Endothelial cell of umbilical vein (primary cell): ENCODE data around the gene RNPEP. TPM values are rescaled to one million over a fixed set of nuclear protein-coding genes. Genes with fewer than 3 reads are reported as not detected.

ENCODE experiments used
- BruUV-seq: library from RNA; stranded (reverse); fragments of 400-500 nt; replicated peaks from 2 replicates; lab custom pipeline; 2021; lab: Mats Ljungman, UMichigan
- CTCF ChIA-PET: fragments of 300-600, 350-600 bp; sonication (Branson Sonifier 250); formaldehyde crosslinking; loops from one replicate; lab custom pipeline; 2021; ENCODE audit warnings: antibody characterized with exemption, inconsistent platforms; lab: Charles Lee
- POLR2A ChIA-PET: fragments of 300-600, 350-600 bp; sonication (Branson Sonifier 250); formaldehyde crosslinking; loops from one replicate; lab custom pipeline; 2021; ENCODE audit warnings: antibody characterized with exemption, inconsistent platforms; lab: Charles Lee
- DNase-seq: peaks from one replicate; pipeline ENCODE4 v3.0.0-alpha.2; 2011; ENCODE audit warnings: low read depth, low spot score
- FAIRE-seq: peaks from 2 replicates; lab custom pipeline; 2011; peaks lifted over from hg19 to GRCh38; lab: Jason Lieb, UNC
- H2AFZ ChIP-seq: 2 replicates; pipeline ENCODE4 v1.6.0; 2012; ENCODE audit warnings: low read depth, low read length, control low read depth, inconsistent platforms
- H3K27ac ChIP-seq: 2 replicates; pipeline ENCODE4 v1.5.1; 2011; ENCODE audit warnings: low read depth, mild to moderate bottlenecking, control low read depth, low read length, moderate library complexity; ENCODE audit not compliant: insufficient read depth
- H3K27me3 ChIP-seq, 2 experiments: 2 replicates each; pipeline versions ENCODE4 v1.6.0 to v1.6.1; 2011; ENCODE audit warnings: low read length in 2 of 2, mixed read lengths in 1 of 2; ENCODE audit not compliant: control insufficient read depth in 2 of 2, insufficient read depth in 2 of 2
- H3K36me3 ChIP-seq, 2 experiments: 2 replicates in 1 of 2; 3 replicates in 1 of 2; pipeline ENCODE4 v1.5.1; 2011; ENCODE audit warnings: low read length in 2 of 2, mild to moderate bottlenecking in 1 of 2, moderate library complexity in 1 of 2; ENCODE audit not compliant: control insufficient read depth in 2 of 2, insufficient read depth in 2 of 2; ENCODE audit errors: extremely low read depth in 1 of 2
- H3K4me1 ChIP-seq: 3 replicates; pipeline ENCODE4 v1.5.1; 2011; ENCODE audit warnings: mild to moderate bottlenecking, low read length; ENCODE audit not compliant: control insufficient read depth, insufficient read depth; ENCODE audit errors: extremely low read depth
- H3K4me2 ChIP-seq: 2 replicates; pipeline ENCODE4 v1.6.1; 2011; ENCODE audit warnings: low read length, control low read depth, mixed read lengths; ENCODE audit not compliant: insufficient read depth
- H3K4me3 ChIP-seq, 3 experiments: fragments of 200-600 bp in 1 of 3; sonication (generic), shearing (Covaris generic) in 1 of 3; replicated peaks in 1 of 3; 2 replicates each; pipeline ENCODE4 v1.5.1; 2011 to 2016; ENCODE audit warnings: control low read depth in 3 of 3, low read length in 3 of 3, mild to moderate bottlenecking in 2 of 3, inconsistent platforms in 1 of 3, low read depth in 1 of 3, moderate library complexity in 1 of 3; ENCODE audit not compliant: insufficient read depth in 1 of 3
- H3K79me2 ChIP-seq: 2 replicates; pipeline ENCODE4 v1.6.0; 2012; ENCODE audit warnings: low read length, inconsistent platforms; ENCODE audit not compliant: control insufficient read depth, insufficient read depth
- H3K9ac ChIP-seq: replicated peaks from 2 replicates; pipeline ENCODE3; 2011; ENCODE audit warnings: low read length, control low read depth; ENCODE audit not compliant: insufficient read depth; ENCODE audit errors: extremely low read depth
- H3K9me1 ChIP-seq: replicated peaks from 3 replicates; pipeline ENCODE4 v1.6.0; 2011; ENCODE audit warnings: mild to moderate bottlenecking, low read length; ENCODE audit not compliant: control insufficient read depth, insufficient read depth; ENCODE audit errors: extremely low read depth
- H3K9me3 ChIP-seq: replicated peaks from 2 replicates; pipeline ENCODE4 v1.5.1; 2012; ENCODE audit warnings: low read length, inconsistent platforms; ENCODE audit not compliant: control insufficient read depth, insufficient read depth
- H4K20me1 ChIP-seq: replicated peaks from 2 replicates; pipeline ENCODE3; 2011; ENCODE audit warnings: mild to moderate bottlenecking, low read length; ENCODE audit not compliant: control insufficient read depth, insufficient read depth; ENCODE audit errors: extremely low read depth
- CTCF ChIP-seq, 2 donors: IDR thresholded peaks; 1 replicate in 1 of 2; 2 replicates in 1 of 2; pipeline ENCODE4 v1.5.1; 2011; ENCODE audit warnings: low read length in 2 of 2, mild to moderate bottlenecking in 2 of 2, moderate library complexity in 2 of 2, control low read depth in 1 of 2, inconsistent platforms in 1 of 2, low read depth in 1 of 2; ENCODE audit not compliant: insufficient read depth in 1 of 2; ENCODE audit errors: extremely low read depth in 1 of 2
- EZH2 ChIP-seq: IDR thresholded peaks from 2 replicates; pipeline ENCODE4 v1.6.1; 2012; ENCODE audit warnings: borderline replicate concordance, low read depth, mild to moderate bottlenecking, moderate library complexity, low read length, inconsistent platforms; ENCODE audit not compliant: severe bottlenecking
- FOS ChIP-seq: IDR thresholded peaks from 2 replicates; pipeline ENCODE4 v1.6.1; 2011; ENCODE audit warnings: mild to moderate bottlenecking, low read length, moderate library complexity, borderline replicate concordance; ENCODE audit not compliant: insufficient read depth
- GATA2 ChIP-seq: IDR thresholded peaks from 2 replicates; pipeline ENCODE4 v1.7.0; 2011; ENCODE audit warnings: low read depth, mild to moderate bottlenecking, moderate library complexity, mixed read lengths, low read length; ENCODE audit not compliant: insufficient read length, insufficient read depth
- JUN ChIP-seq: IDR thresholded peaks from 2 replicates; pipeline ENCODE4 v1.6.1; 2011; ENCODE audit warnings: borderline replicate concordance, low read depth; ENCODE audit not compliant: insufficient read length, insufficient read depth
- MAX ChIP-seq: IDR thresholded peaks from 2 replicates; pipeline ENCODE4 v1.6.1; 2011; ENCODE audit not compliant: insufficient read depth, insufficient read length
- MYC ChIP-seq: IDR thresholded peaks from one replicate; pipeline ENCODE4 v1.6.1; 2011; ENCODE audit warnings: mild to moderate bottlenecking, low read depth, low read length
- POLR2A ChIP-seq: IDR thresholded peaks from 2 replicates; pipeline ENCODE4 v1.6.1; 2012; ENCODE audit warnings: low read depth, mild to moderate bottlenecking, control low read depth, low read length
- POLR2AphosphoS5 ChIP-seq: IDR thresholded peaks from 2 replicates; pipeline ENCODE4 v1.6.1; 2012; ENCODE audit warnings: low read depth, mild to moderate bottlenecking, control low read depth, low read length, moderate library complexity; ENCODE audit not compliant: insufficient read depth
- dilution Hi-C: fragments of 300-500 bp; cut with MboI; formaldehyde crosslinking; loops from one replicate; pipeline ENCODE4 v1.15.0; 2019; ENCODE audit warnings: low sequenced_read_pairs; ENCODE audit not compliant: extremely low pct_ligation_motif_present
- intact Hi-C: fragments of 100-400 bp; cut with micrococcal nuclease; formaldehyde crosslinking; loops from one replicate; pipeline ENCODE4 v1.10.0; 2022
- polyA plus RNA-seq, 4 experiments: library from polyadenylated mRNA; depleted of rRNA in 3 of 4; stranded (reverse) in 3 of 4; unstranded in 1 of 4; fragments of >200 nt; gene quantifications; 2 replicates each; pipeline versions ENCODE4 v1.2.1 to v1.2.3, GENCODE V29; 2011 to 2012; ENCODE audit warnings: missing spikeins in 1 of 4
- total RNA-seq: library from RNA; stranded (reverse); gene quantifications from 2 replicates; pipeline ENCODE4 v1.2.3, GENCODE V29; 2021

Gene RNPEP
- total and polyA plus RNA-seq, 2 donors (not counting 3 experiments of a cell fraction or from before 2014, with no cell fraction given) = 56.1 to 73.5 TPM

- no peak overlapping the region for H3K4me3 ChIP-seq
- no peaks in the 10 kb centered on the region for H3K9me1 ChIP-seq
- dilution Hi-C loops = no loop called here
- no peak overlapping the region for H3K27ac ChIP-seq
- no peak overlapping the region for H3K4me2 ChIP-seq
- no peak overlapping the region for H3K9ac ChIP-seq
- intact Hi-C loops = no loop called here
- H3K27me3 ChIP-seq = peaks cover 2 to 5% of the 10 kb centered on the region in 2 experiments
- H3K4me1 ChIP-seq = no peaks in the 10 kb centered on the region
- TF ChIP-seq EZH2 (no peak), MYC (no peak), GATA2 (no peak), CTCF (IDR thresholded peaks at IDR 0.05; ENCODE audit: extremely low read depth in 1 of 2, insufficient read depth in 1 of 2, low read depth in 1 of 2, low read length in 2 of 2) (no peak), JUN (no peak), FOS (no peak), POLR2AphosphoS5 (no peak), MAX (no peak), POLR2A (no peak)
- H4K20me1 ChIP-seq = no peaks in the 10 kb centered on the region
- no peak overlapping the region for H2AFZ ChIP-seq
- no peaks in the 10 kb centered on the region for H3K79me2 ChIP-seq
- H3K9me3 ChIP-seq = no peaks in the 10 kb centered on the region
- no peak for FAIRE-seq
- no TSS peak for BruUV-seq
- ChIA-PET POLR2A (no interaction called here), CTCF (interaction anchor here (0.7 to 1.4 kb wide), 3 partner anchors 10 to 34 kb away, joined by 3 read pairs; no protein-coding TSS in a partner anchor)
- no peak for DNase-seq
- H3K36me3 ChIP-seq = no peaks in the 10 kb centered on the region
Observed at GRCh38 chr1:202034149-202034682, 51.8 kb downstream of the RNPEP start.
